ENCODE results near the gene RABL3. TPM values are rescaled to one million over a fixed set of nuclear protein-coding genes. Genes with fewer than 3 reads are reported as not detected.

The RABL3 gene
- total RNA-seq, 1 experiment from 2014 or later, result 13.9 TPM

GRCh38 chr3:120670576-120670975 lies 71.7 kb downstream of the RABL3 start:
- Mint-ChIP-seq H3K9me3 (ENCODE audit: unreplicated experiment) (no peaks in the 10 kb centered on the region), H3K4me3 (ENCODE audit: unreplicated experiment) (no peak overlapping the region), H3K27me3 (ENCODE audit: insufficient read depth, unreplicated experiment) (no peaks in the 10 kb centered on the region), H3K36me3 (ENCODE audit: insufficient read depth, unreplicated experiment) (peaks cover 15% of the 10 kb centered on the region), H3K4me1 (ENCODE audit: low read depth, unreplicated experiment) (no peaks in the 10 kb centered on the region), H3K27ac (ENCODE audit: unreplicated experiment) (no peak overlapping the region)
- 0 out of 2 replicates have a peak, but pooled peaks cover 1% of the 10 kb centered on the region for H3K36me3 ChIP-seq (ENCODE audit: control insufficient read depth, insufficient read depth, low read length)
- BruUV-seq (replicated peaks), result no TSS peak
- intact Hi-C loops (cut with micrococcal nuclease; ENCODE audit: unreplicated experiment), result no loop called here
- no peaks in the 10 kb centered on the region for H3K9me3 ChIP-seq
- CTCF ChIA-PET, result no interaction called here
- POLR2A ChIA-PET, result no interaction called here
- no peaks in the 10 kb centered on the region for H3K4me1 ChIP-seq
- H3K4me3 ChIP-seq (ENCODE audit: low read depth, low read length), result no peak overlapping the region
- TF ChIP-seq CTCF (IDR thresholded peaks at IDR 0.05; ENCODE audit: insufficient read depth in 1 of 2, low read depth in 1 of 2, low read length in 1 of 2, severe bottlenecking in 1 of 2, unreplicated experiment in 1 of 2), result no peak
- H3K27me3 ChIP-seq (replicated peaks; ENCODE audit: control insufficient read depth, insufficient read depth, low read length), result no peaks in the 10 kb centered on the region
- no peak for DNase-seq

GRCh38 chr3:120664926-120665325 lies 77.4 kb downstream of the RABL3 start:
- no peaks in the 10 kb centered on the region for H3K4me1 ChIP-seq
- Mint-ChIP-seq H3K4me1 (ENCODE audit: low read depth, unreplicated experiment) (no peaks in the 10 kb centered on the region), H3K4me3 (ENCODE audit: unreplicated experiment) (no peak overlapping the region), H3K27ac (ENCODE audit: unreplicated experiment) (peak overlapping the region; percentile 27), H3K27me3 (ENCODE audit: insufficient read depth, unreplicated experiment) (no peaks in the 10 kb centered on the region), H3K9me3 (ENCODE audit: unreplicated experiment) (no peaks in the 10 kb centered on the region), H3K36me3 (ENCODE audit: insufficient read depth, unreplicated experiment) (peaks cover 15% of the 10 kb centered on the region)
- TF ChIP-seq CTCF (IDR thresholded peaks at IDR 0.05; ENCODE audit: insufficient read depth in 1 of 2, low read depth in 1 of 2, low read length in 1 of 2, severe bottlenecking in 1 of 2, unreplicated experiment in 1 of 2), result no peak
- CTCF ChIA-PET, result no interaction called here
- no peak overlapping the region for H3K4me3 ChIP-seq (ENCODE audit: low read depth, low read length)
- H3K36me3 ChIP-seq (ENCODE audit: control insufficient read depth, insufficient read depth, low read length), result no peaks in the 10 kb centered on the region; the same call in none of the 2 replicates
- no TSS peak for BruUV-seq (replicated peaks)
- no peaks in the 10 kb centered on the region for H3K9me3 ChIP-seq
- no peak for DNase-seq
- POLR2A ChIA-PET, result no interaction called here
- H3K27me3 ChIP-seq (replicated peaks; ENCODE audit: control insufficient read depth, insufficient read depth, low read length), result no peaks in the 10 kb centered on the region
- intact Hi-C loops (cut with micrococcal nuclease; ENCODE audit: unreplicated experiment), result no loop called here

- H3K4me3 ChIP-seq (ENCODE audit: low read depth, low read length), result no peak overlapping the region
- Mint-ChIP-seq H3K4me1 (ENCODE audit: low read depth, unreplicated experiment) (no peaks in the 10 kb centered on the region), H3K4me3 (ENCODE audit: unreplicated experiment) (no peak overlapping the region), H3K27ac (ENCODE audit: unreplicated experiment) (no peak overlapping the region), H3K27me3 (ENCODE audit: insufficient read depth, unreplicated experiment) (no peaks in the 10 kb centered on the region), H3K36me3 (ENCODE audit: insufficient read depth, unreplicated experiment) (peaks cover 16% of the 10 kb centered on the region), H3K9me3 (ENCODE audit: unreplicated experiment) (no peaks in the 10 kb centered on the region)
- BruUV-seq (replicated peaks), result no TSS peak
- intact Hi-C loops (cut with micrococcal nuclease; ENCODE audit: unreplicated experiment), result no loop called here
- CTCF ChIA-PET, result no interaction called here
- no peaks in the 10 kb centered on the region for H3K4me1 ChIP-seq
- no peak for TF ChIP-seq CTCF (IDR thresholded peaks at IDR 0.05; ENCODE audit: insufficient read depth in 1 of 2, low read depth in 1 of 2, low read length in 1 of 2, severe bottlenecking in 1 of 2, unreplicated experiment in 1 of 2)
- H3K36me3 ChIP-seq (ENCODE audit: control insufficient read depth, insufficient read depth, low read length), result no peaks in the 10 kb centered on the region; the same call in none of the 2 replicates
- POLR2A ChIA-PET, result no interaction called here
- no peaks in the 10 kb centered on the region for H3K27me3 ChIP-seq (replicated peaks; ENCODE audit: control insufficient read depth, insufficient read depth, low read length)
- no peaks in the 10 kb centered on the region for H3K9me3 ChIP-seq
- no peak for DNase-seq
These were observed 80.4 kb downstream of the RABL3 start for GRCh38 chr3:120661945-120662344.
